HepG2 (cell line): ENCODE results near the gene GPR173. TPM values are rescaled to one million over a fixed set of nuclear protein-coding genes. Genes with fewer than 3 reads are reported as not detected.

Source experiments
- ARID2 ChIP-seq: sonication (generic); formaldehyde crosslinking; IDR thresholded peaks from 2 replicates; pipeline ENCODE4 v1.8.1; 2022; ENCODE audit warnings: mild to moderate bottlenecking, missing genetic modification reagents, borderline replicate concordance
- CHD4 ChIP-seq: fragments of 200-600 bp; sonication (generic); IDR thresholded peaks from 2 replicates; pipeline ENCODE4 v1.7.0; 2017; ENCODE audit warnings: mild to moderate bottlenecking, low read length, borderline replicate concordance
- EHMT2 ChIP-seq: fragments of 200-600 bp; sonication (generic); IDR thresholded peaks from 2 replicates; pipeline ENCODE4 v1.7.0; 2017; ENCODE audit warnings: antibody characterized with exemption, low read depth, low read length, borderline replicate concordance
- FOSL2 ChIP-seq: sonication (generic); formaldehyde crosslinking; IDR thresholded peaks from 2 replicates; pipeline ENCODE4 v1.4.0; 2020; ENCODE audit warnings: missing genetic modification reagents
- GTF2F1 ChIP-seq: fragments of 150-350 bp; IDR thresholded peaks from 2 replicates; pipeline ENCODE4 v1.6.1; 2014; ENCODE audit warnings: low read length
- HNRNPL ChIP-seq: fragments of 200-400 bp; formaldehyde crosslinking; IDR thresholded peaks from 2 replicates; pipeline ENCODE4 v1.6.1; 2017; ENCODE audit warnings: mild to moderate bottlenecking, low read depth, low read length
- KAT2B ChIP-seq: fragments of 150-350 bp; IDR thresholded peaks from 2 replicates; pipeline ENCODE4 v1.6.1; 2014; ENCODE audit warnings: low read depth, low read length, borderline replicate concordance
- MEIS1 ChIP-seq: sonication (generic); formaldehyde crosslinking; IDR thresholded peaks from 2 replicates; pipeline ENCODE4 v1.9.0; 2021; ENCODE audit warnings: mild to moderate bottlenecking, missing genetic modification reagents, moderate library complexity, borderline replicate concordance
- NRL ChIP-seq: sonication (generic); formaldehyde crosslinking; IDR thresholded peaks from 2 replicates; pipeline ENCODE4 v1.5.0; 2020; ENCODE audit warnings: missing genetic modification reagents, mild to moderate bottlenecking, moderate library complexity, borderline replicate concordance
- PITX1 ChIP-seq: sonication (generic); formaldehyde crosslinking; IDR thresholded peaks from 2 replicates; pipeline ENCODE4 v1.5.1; 2020; ENCODE audit warnings: mild to moderate bottlenecking, missing genetic modification reagents
- SIX4 ChIP-seq: sonication (generic); formaldehyde crosslinking; IDR thresholded peaks from 2 replicates; pipeline ENCODE4 v1.4.0; 2020; ENCODE audit warnings: missing genetic modification reagents
- XBP1 ChIP-seq: sonication (generic); formaldehyde crosslinking; IDR thresholded peaks from 2 replicates; pipeline ENCODE4 v1.5.0; 2020; ENCODE audit warnings: missing genetic modification reagents
- ZBTB20 ChIP-seq: sonication (generic); formaldehyde crosslinking; IDR thresholded peaks from 2 replicates; pipeline ENCODE4 v1.8.1; 2023; ENCODE audit warnings: missing genetic modification reagents, low read depth, mild to moderate bottlenecking, borderline replicate concordance
- ZFP90 ChIP-seq: sonication (generic); formaldehyde crosslinking; IDR thresholded peaks from 2 replicates; pipeline ENCODE4 v1.8.0; 2022; ENCODE audit warnings: missing genetic modification reagents, mild to moderate bottlenecking, inconsistent platforms, borderline replicate concordance
- ZNF225 ChIP-seq: sonication (generic); formaldehyde crosslinking; IDR thresholded peaks from 2 replicates; pipeline ENCODE4 v1.4.0; 2020; ENCODE audit warnings: mild to moderate bottlenecking, missing genetic modification reagents
- ZNF3 ChIP-seq: IDR thresholded peaks from 2 replicates; pipeline ENCODE4 v1.7.0; 2017; ENCODE audit warnings: inconsistent platforms
- ZNF317 ChIP-seq: sonication (generic); formaldehyde crosslinking; IDR thresholded peaks from 2 replicates; pipeline ENCODE4 v1.5.0; 2020; ENCODE audit warnings: mild to moderate bottlenecking, missing genetic modification reagents
- ZNF446 ChIP-seq: sonication (generic); formaldehyde crosslinking; IDR thresholded peaks from 2 replicates; pipeline ENCODE4 v1.5.0; 2020; ENCODE audit warnings: mild to moderate bottlenecking, missing genetic modification reagents
- ZNF468 ChIP-seq: sonication (generic); formaldehyde crosslinking; IDR thresholded peaks from 2 replicates; pipeline ENCODE4 v1.8.0; 2022; ENCODE audit warnings: mild to moderate bottlenecking, moderate library complexity, missing genetic modification reagents
- ZNF558 ChIP-seq: sonication (generic); formaldehyde crosslinking; IDR thresholded peaks from 2 replicates; pipeline ENCODE4 v1.9.0; 2022; ENCODE audit warnings: mild to moderate bottlenecking, missing genetic modification reagents, borderline replicate concordance
- ZNF7 ChIP-seq: IDR thresholded peaks from 2 replicates; pipeline ENCODE4 v1.6.1; 2016; ENCODE audit warnings: missing biosample characterization, missing genetic modification reagents
- ZNF724P ChIP-seq: sonication (generic); formaldehyde crosslinking; IDR thresholded peaks from 2 replicates; pipeline ENCODE4 v1.8.0; 2022; ENCODE audit warnings: missing genetic modification reagents, borderline replicate concordance
- ZNF737 ChIP-seq: sonication (generic); formaldehyde crosslinking; IDR thresholded peaks from 2 replicates; pipeline ENCODE4 v1.5.0; 2020; ENCODE audit warnings: missing genetic modification reagents, mild to moderate bottlenecking, borderline replicate concordance
- polyA plus RNA-seq, 8 experiments: library from polyadenylated mRNA; depleted of rRNA in 3 of 8; stranded (reverse) in 7 of 8; unstranded in 1 of 8; fragments of >200 nt; fragmentation: Illumina TruSeq in 4 of 8; extraction: Trizol in 4 of 8; gene quantifications; 2 replicates each; pipeline versions ENCODE4 v1.2.1 to v1.2.3, GENCODE V29; 2011 to 2016; ENCODE audit warnings: low read depth in 4 of 8, missing spikeins in 1 of 8, mixed read lengths in 1 of 8; ENCODE audit not compliant: insufficient read depth in 1 of 8
- total RNA-seq, 5 experiments: library from RNA; depleted of rRNA; stranded (reverse); fragments of >200 nt; fragmentation: Illumina TruSeq; extraction: Trizol; gene quantifications; 2 replicates each; pipeline ENCODE4 v1.2.3, GENCODE V29; 2016; ENCODE audit warnings: low read depth in 1 of 5
- TF ChIP-seq, protein P1 (sequence below): sonication (generic); formaldehyde crosslinking; IDR thresholded peaks from 2 replicates; pipeline ENCODE4 v1.5.0; 2020; ENCODE audit warnings: mild to moderate bottlenecking, missing genetic modification reagents
- TF ChIP-seq, protein P2 (sequence below): sonication (generic); formaldehyde crosslinking; IDR thresholded peaks from 2 replicates; pipeline ENCODE4 v1.5.0; 2020; ENCODE audit warnings: mild to moderate bottlenecking, missing genetic modification reagents, borderline replicate concordance

Gene GPR173
- total and polyA plus RNA-seq, 2 of the 13 experiments (the other 11 are each of a cell fraction or from before 2014, with no cell fraction given): 0.04 TPM; not detected in 1

DNA sequence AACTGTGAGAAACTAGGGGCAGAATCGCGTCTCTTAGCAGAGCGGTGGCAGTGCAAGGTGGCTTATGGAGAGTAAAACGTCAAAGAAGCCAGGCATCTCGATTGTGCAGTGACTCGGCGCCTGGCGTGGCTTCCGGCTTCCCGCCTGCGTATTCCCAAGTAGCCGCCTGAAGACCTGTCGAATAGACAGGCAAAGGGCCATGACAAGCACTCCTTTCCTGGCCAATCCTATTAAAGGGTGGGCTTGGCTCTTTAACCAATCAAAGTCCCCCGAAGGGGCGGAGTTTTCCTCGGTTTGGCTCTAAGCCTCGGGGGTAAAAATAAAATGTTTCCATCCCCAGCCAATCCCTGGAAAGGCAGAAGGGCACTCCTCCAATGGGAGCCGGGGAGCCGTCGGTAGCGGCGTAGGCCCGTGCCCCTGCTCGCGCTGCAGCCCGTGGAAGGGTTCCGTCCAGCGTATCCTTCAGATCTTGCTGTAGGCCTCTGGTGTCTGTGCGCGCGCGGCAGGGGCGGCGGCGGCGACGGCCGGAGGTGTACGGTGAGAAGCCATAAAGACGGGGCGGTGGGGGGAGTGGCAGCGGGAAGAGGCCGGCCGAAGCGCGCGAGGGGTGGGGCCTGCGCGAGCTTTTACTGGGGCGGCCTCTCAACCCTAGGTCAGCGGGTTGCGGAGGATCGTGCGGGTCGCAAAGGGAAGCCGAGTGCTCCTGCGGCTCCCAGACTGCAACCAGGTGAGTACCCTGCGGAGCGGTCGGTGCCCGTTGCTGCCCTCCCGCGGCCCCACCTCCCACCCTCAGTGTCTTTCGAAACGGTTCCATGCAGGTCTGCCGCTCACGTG lies 45.4 kb downstream of the GPR173 start, which contains the start of gene KANTR (continued):
- TF ChIP-seq EHMT2: no peak
- no peak for TF ChIP-seq ZNF737 (CRISPR knock-in tag)
- TF ChIP-seq HNRNPL: no peak
- no peak for TF ChIP-seq FOSL2 (CRISPR knock-in tag)
- no peak for TF ChIP-seq ZNF446 (CRISPR knock-in tag)
- TF ChIP-seq CHD4: no peak
- TF ChIP-seq, protein P1, sequence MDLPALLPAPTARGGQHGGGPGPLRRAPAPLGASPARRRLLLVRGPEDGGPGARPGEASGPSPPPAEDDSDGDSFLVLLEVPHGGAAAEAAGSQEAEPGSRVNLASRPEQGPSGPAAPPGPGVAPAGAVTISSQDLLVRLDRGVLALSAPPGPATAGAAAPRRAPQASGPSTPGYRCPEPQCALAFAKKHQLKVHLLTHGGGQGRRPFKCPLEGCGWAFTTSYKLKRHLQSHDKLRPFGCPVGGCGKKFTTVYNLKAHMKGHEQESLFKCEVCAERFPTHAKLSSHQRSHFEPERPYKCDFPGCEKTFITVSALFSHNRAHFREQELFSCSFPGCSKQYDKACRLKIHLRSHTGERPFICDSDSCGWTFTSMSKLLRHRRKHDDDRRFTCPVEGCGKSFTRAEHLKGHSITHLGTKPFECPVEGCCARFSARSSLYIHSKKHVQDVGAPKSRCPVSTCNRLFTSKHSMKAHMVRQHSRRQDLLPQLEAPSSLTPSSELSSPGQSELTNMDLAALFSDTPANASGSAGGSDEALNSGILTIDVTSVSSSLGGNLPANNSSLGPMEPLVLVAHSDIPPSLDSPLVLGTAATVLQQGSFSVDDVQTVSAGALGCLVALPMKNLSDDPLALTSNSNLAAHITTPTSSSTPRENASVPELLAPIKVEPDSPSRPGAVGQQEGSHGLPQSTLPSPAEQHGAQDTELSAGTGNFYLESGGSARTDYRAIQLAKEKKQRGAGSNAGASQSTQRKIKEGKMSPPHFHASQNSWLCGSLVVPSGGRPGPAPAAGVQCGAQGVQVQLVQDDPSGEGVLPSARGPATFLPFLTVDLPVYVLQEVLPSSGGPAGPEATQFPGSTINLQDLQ: no peak
- no peak for TF ChIP-seq ZBTB20 (CRISPR knock-in tag)
- TF ChIP-seq MEIS1 (CRISPR knock-in tag): no peak
- TF ChIP-seq, protein P2, sequence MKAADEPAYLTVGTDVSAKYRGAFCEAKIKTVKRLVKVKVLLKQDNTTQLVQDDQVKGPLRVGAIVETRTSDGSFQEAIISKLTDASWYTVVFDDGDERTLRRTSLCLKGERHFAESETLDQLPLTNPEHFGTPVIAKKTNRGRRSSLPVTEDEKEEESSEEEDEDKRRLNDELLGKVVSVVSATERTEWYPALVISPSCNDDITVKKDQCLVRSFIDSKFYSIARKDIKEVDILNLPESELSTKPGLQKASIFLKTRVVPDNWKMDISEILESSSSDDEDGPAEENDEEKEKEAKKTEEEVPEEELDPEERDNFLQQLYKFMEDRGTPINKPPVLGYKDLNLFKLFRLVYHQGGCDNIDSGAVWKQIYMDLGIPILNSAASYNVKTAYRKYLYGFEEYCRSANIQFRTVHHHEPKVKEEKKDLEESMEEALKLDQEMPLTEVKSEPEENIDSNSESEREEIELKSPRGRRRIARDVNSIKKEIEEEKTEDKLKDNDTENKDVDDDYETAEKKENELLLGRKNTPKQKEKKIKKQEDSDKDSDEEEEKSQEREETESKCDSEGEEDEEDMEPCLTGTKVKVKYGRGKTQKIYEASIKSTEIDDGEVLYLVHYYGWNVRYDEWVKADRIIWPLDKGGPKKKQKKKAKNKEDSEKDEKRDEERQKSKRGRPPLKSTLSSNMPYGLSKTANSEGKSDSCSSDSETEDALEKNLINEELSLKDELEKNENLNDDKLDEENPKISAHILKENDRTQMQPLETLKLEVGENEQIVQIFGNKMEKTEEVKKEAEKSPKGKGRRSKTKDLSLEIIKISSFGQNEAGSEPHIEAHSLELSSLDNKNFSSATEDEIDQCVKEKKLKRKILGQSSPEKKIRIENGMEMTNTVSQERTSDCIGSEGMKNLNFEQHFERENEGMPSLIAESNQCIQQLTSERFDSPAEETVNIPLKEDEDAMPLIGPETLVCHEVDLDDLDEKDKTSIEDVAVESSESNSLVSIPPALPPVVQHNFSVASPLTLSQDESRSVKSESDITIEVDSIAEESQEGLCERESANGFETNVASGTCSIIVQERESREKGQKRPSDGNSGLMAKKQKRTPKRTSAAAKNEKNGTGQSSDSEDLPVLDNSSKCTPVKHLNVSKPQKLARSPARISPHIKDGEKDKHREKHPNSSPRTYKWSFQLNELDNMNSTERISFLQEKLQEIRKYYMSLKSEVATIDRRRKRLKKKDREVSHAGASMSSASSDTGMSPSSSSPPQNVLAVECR (CRISPR knock-in tag): peak; percentile 52; the same call in 1 of the 2 replicates
- no peak for TF ChIP-seq SIX4 (CRISPR knock-in tag)
- no peak for TF ChIP-seq KAT2B
- TF ChIP-seq GTF2F1: no peak
- TF ChIP-seq PITX1 (CRISPR knock-in tag): no peak
- TF ChIP-seq ZNF317 (CRISPR knock-in tag): no peak
- no peak; the same call in 1 of the 2 replicates for TF ChIP-seq ZNF225 (CRISPR knock-in tag)
- no peak for TF ChIP-seq ZNF558
- TF ChIP-seq NRL: no peak
- TF ChIP-seq ZNF468: no peak
- TF ChIP-seq ARID2 (CRISPR knock-in tag): peak; percentile 66; the same call in 1 of the 2 replicates
- no peak for TF ChIP-seq ZNF7 (CRISPR knock-in tag)
- no peak for TF ChIP-seq ZNF724P (CRISPR knock-in tag)
- TF ChIP-seq ZNF3 (CRISPR knock-in tag): no peak
- TF ChIP-seq ZFP90: no peak
- TF ChIP-seq XBP1: no peak
